Stimulated activated memory B cell treated with anti-CD40 and anti-IgM and Interleukin-4, amounts not matched to agents 10 μg/mL and 1 μg/mL and 100 μg/mL, for 72 hours (primary cell): ENCODE measurements around the gene ZNF488.

Source experiments
- ATAC-seq: fragments of 150-1000 bp; cut with Tn5 transposase; 2 replicates; pipeline ENCODE4 v1.10.0; 2021
- H3K27ac Mint-ChIP-seq: one replicate; pipeline ENCODE4 v1.8.0; 2022; ENCODE audit warnings: mild to moderate bottlenecking, mixed read lengths
- H3K27me3 Mint-ChIP-seq: one replicate; pipeline ENCODE4 v1.8.0; 2022; ENCODE audit warnings: mixed read lengths
- H3K36me3 Mint-ChIP-seq: one replicate; pipeline ENCODE4 v1.8.0; 2022; ENCODE audit warnings: mixed read lengths
- H3K4me1 Mint-ChIP-seq: one replicate; pipeline ENCODE4 v1.8.0; 2022; ENCODE audit warnings: mixed read lengths
- H3K4me3 Mint-ChIP-seq: one replicate; pipeline ENCODE4 v1.8.0; 2022; ENCODE audit warnings: mild to moderate bottlenecking, moderate library complexity, mixed read lengths
- H3K9me3 Mint-ChIP-seq: one replicate; pipeline ENCODE4 v1.8.0; 2022; ENCODE audit warnings: mixed read lengths

The ZNF488 gene

GRCh38 chr10:47368431-47369180, 15.5 kb downstream of the ZNF488 start:
- no peaks in the 10 kb centered on the region for H3K4me1 Mint-ChIP-seq
- H3K9me3 Mint-ChIP-seq: no peaks in the 10 kb centered on the region
- no peaks in the 10 kb centered on the region for H3K36me3 Mint-ChIP-seq
- no peak overlapping the region for H3K27ac Mint-ChIP-seq
- peak; percentile 3 for ATAC-seq
- H3K4me3 Mint-ChIP-seq: no peak overlapping the region
- peaks cover 6% of the 10 kb centered on the region for H3K27me3 Mint-ChIP-seq

DNA sequence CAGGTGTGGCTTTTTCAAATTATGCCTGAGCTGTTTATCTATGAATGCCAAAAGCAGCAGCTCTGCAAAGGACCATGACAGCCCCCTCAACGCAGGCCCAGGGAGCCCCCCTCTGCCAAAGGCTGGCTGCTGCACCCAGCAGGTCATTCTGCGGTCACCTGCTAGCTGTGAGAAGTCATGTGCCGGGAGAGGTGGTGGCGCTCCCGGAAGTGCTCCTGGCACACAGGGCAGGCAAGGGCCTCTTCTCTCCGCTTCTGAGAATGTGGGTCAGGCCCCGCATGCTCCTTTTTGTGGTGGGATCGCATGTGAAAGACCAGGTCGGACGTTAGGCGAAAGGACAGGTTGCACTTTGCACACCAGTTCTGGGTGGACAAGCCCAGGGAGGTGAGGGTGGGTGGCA, 16.4 kb downstream of the ZNF488 start:
- no peaks in the 10 kb centered on the region for H3K4me1 Mint-ChIP-seq
- ATAC-seq: no peak
- no peak overlapping the region for H3K27ac Mint-ChIP-seq
- H3K9me3 Mint-ChIP-seq: no peaks in the 10 kb centered on the region
- no peaks in the 10 kb centered on the region for H3K36me3 Mint-ChIP-seq
- no peak overlapping the region for H3K4me3 Mint-ChIP-seq
- peaks cover 6% of the 10 kb centered on the region for H3K27me3 Mint-ChIP-seq

GRCh38 chr10:47366731-47367460, 17.2 kb downstream of the ZNF488 start:
- no peak for ATAC-seq
- H3K9me3 Mint-ChIP-seq: no peaks in the 10 kb centered on the region
- peaks cover 6% of the 10 kb centered on the region for H3K27me3 Mint-ChIP-seq
- H3K4me3 Mint-ChIP-seq: no peak overlapping the region
- H3K36me3 Mint-ChIP-seq: no peaks in the 10 kb centered on the region
- no peak overlapping the region for H3K27ac Mint-ChIP-seq
- H3K4me1 Mint-ChIP-seq: no peaks in the 10 kb centered on the region

DNA sequence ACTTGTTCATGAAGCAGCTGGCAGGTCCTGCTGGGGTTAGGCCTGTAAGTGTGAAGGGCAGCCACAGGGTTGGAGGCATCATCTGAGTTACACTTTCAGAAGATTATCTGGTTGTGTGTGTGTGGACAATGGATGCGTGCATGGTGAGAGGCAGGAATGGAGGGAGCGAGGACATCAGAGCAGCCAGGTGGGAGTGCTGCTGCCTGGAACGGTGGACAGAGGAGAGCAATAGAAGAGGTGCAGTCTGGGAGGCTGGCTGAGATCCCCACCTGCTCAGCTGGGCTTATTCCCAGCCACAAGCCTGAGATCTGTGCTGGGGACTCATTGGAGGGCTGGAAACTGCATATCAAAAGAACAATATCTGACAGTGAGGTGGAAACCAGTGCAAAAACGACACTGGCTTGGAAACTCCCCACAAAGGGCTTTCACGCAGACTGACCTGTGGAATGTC, 17.9 kb downstream of the ZNF488 start:
- Mint-ChIP-seq H3K4me1 (no peaks in the 10 kb centered on the region), H3K27ac (no peak overlapping the region), H3K9me3 (no peaks in the 10 kb centered on the region), H3K4me3 (no peak overlapping the region), H3K27me3 (peaks cover 6% of the 10 kb centered on the region), H3K36me3 (no peaks in the 10 kb centered on the region)
- no peak for ATAC-seq

- ATAC-seq: no peak
- H3K9me3 Mint-ChIP-seq: no peaks in the 10 kb centered on the region
- H3K27me3 Mint-ChIP-seq: peaks cover 6% of the 10 kb centered on the region
- H3K4me3 Mint-ChIP-seq: no peak overlapping the region
- no peaks in the 10 kb centered on the region for H3K4me1 Mint-ChIP-seq
- no peak overlapping the region for H3K27ac Mint-ChIP-seq
- H3K36me3 Mint-ChIP-seq: no peaks in the 10 kb centered on the region
These were observed 18.5 kb downstream of the ZNF488 start for GRCh38 chr10:47365431-47366180.

- Mint-ChIP-seq H3K27ac (no peak overlapping the region), H3K27me3 (peaks cover 6% of the 10 kb centered on the region), H3K4me3 (no peak overlapping the region), H3K36me3 (no peaks in the 10 kb centered on the region), H3K4me1 (no peaks in the 10 kb centered on the region), H3K9me3 (no peaks in the 10 kb centered on the region)
- no peak for ATAC-seq
These were observed 19.2 kb downstream of the ZNF488 start for GRCh38 chr10:47364911-47365310.

- Mint-ChIP-seq H3K4me1 (no peaks in the 10 kb centered on the region), H3K36me3 (no peaks in the 10 kb centered on the region), H3K4me3 (no peak overlapping the region), H3K27me3 (peaks cover 6% of the 10 kb centered on the region), H3K27ac (no peak overlapping the region), H3K9me3 (no peaks in the 10 kb centered on the region)
- ATAC-seq: no peak
These were observed 19.7 kb downstream of the ZNF488 start for GRCh38 chr10:47364366-47364765.

DNA sequence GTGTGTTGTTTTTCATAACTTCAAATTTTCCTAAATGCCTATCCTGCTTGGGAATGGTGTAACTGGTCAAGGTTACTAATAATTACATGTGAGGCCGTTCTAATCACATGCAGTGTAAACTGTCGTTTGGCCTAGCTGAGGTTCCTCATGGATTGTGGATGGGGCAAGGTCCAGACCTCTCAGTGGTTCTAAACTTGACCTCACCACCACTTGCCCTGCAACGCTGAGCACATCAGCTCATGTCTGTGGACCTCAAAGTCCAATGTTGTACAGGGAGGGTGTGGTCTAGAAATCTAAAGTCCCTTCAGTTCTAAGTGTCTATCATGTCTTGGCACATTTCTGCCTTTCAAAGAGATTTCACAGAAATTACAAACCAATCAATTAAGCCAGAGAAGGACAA, 20.3 kb downstream of the ZNF488 start:
- no peaks in the 10 kb centered on the region for H3K4me1 Mint-ChIP-seq

DNA sequence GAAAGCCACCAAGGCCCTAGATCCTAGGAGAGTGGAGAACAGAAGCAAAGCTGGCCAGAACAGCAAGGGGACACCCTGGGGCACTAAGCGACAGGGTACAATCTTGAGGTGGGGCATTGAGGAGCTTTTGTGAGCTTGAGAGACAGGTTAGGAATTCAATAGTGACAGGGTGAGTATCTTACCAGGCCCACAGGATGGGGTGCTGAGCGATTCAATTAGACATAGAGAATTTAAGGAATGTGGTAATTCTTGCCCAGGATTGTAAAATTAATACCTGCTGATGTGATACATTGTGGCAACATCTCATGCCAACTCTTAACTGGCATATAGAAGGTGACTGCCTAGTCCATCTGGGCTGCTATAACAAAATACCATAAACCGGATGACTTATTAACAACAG, 21.9 kb downstream of the ZNF488 start:
- no peak for ATAC-seq
- H3K27ac Mint-ChIP-seq: no peak overlapping the region
- H3K36me3 Mint-ChIP-seq: no peaks in the 10 kb centered on the region
- H3K4me1 Mint-ChIP-seq: no peaks in the 10 kb centered on the region
- no peaks in the 10 kb centered on the region for H3K9me3 Mint-ChIP-seq
- H3K27me3 Mint-ChIP-seq: peaks cover 6% of the 10 kb centered on the region
- H3K4me3 Mint-ChIP-seq: no peak overlapping the region

More for the DNA sequence above, 20.3 kb downstream of the ZNF488 start:
- Mint-ChIP-seq H3K27ac (no peak overlapping the region), H3K4me3 (no peak overlapping the region), H3K27me3 (peaks cover 6% of the 10 kb centered on the region), H3K36me3 (no peaks in the 10 kb centered on the region), H3K9me3 (no peaks in the 10 kb centered on the region)
- no peak for ATAC-seq

- Mint-ChIP-seq H3K27ac (no peak overlapping the region), H3K9me3 (no peaks in the 10 kb centered on the region), H3K36me3 (no peaks in the 10 kb centered on the region), H3K4me3 (no peak overlapping the region), H3K27me3 (peaks cover 6% of the 10 kb centered on the region), H3K4me1 (no peaks in the 10 kb centered on the region)
- ATAC-seq: no peak
These were observed 22.8 kb downstream of the ZNF488 start for GRCh38 chr10:47361293-47361692.

DNA sequence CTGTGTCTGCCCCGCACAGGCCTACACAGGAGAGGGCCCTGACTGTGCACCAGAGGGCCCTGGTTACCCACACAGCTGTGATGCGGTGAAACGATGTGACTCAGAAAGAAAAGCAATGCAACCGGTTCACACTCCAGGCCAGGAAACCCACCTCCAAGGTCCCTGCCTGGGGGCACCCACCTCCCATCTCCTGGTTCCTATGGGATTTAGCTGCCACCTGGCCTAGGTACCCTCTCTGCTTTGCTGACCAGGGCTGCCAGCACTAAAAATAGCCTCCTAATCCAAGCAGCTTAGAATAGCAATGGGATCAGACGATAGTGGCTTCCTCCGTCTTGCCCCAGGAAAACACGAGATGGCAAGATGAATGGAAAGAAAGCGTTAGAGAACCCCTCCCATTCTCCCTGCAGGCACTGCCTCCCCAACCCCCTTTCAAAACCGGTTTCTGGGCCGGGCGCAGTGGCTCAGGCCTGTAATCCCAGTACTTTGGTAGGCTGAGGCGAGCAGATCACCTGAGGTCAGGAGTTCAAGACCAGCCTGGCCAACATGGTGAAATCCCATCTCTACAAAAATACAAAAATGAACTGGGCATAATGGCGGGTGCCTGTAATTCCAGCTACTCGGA, 23.6 kb downstream of the ZNF488 start:
- no peaks in the 10 kb centered on the region for H3K4me1 Mint-ChIP-seq

GRCh38 chr10:47359626-47360418, 24.3 kb downstream of the ZNF488 start:
- H3K27me3 Mint-ChIP-seq: no peaks in the 10 kb centered on the region
- H3K4me3 Mint-ChIP-seq: no peak overlapping the region
- no peak overlapping the region for H3K27ac Mint-ChIP-seq
- ATAC-seq: no peak
- no peaks in the 10 kb centered on the region for H3K4me1 Mint-ChIP-seq
- H3K36me3 Mint-ChIP-seq: no peaks in the 10 kb centered on the region
- H3K9me3 Mint-ChIP-seq: no peaks in the 10 kb centered on the region

More for the DNA sequence above, 23.6 kb downstream of the ZNF488 start:
- Mint-ChIP-seq H3K36me3 (no peaks in the 10 kb centered on the region), H3K4me3 (no peak overlapping the region), H3K27me3 (no peaks in the 10 kb centered on the region), H3K27ac (no peak overlapping the region), H3K9me3 (no peaks in the 10 kb centered on the region)
- no peak for ATAC-seq

DNA sequence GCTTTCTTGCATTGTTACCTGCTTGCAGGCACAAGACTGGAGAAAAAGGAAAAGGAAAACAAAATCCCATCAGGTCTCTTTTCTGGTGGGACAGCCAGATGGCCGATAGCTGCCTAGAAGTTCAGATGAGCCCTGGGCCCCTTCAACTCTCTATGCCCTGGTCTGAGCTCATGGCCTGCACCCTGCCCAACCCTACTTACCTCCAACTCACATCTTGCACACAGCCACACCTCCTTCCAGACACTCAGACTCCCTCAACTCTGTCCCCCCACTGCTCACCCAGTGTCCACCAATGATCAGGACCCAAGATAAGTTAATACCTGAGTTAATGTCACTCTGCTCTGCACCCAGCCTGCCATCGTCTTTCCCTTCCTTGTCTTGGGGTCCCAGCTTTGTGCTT, 25.0 kb downstream of the ZNF488 start:
- no peaks in the 10 kb centered on the region for H3K4me1 Mint-ChIP-seq
- H3K36me3 Mint-ChIP-seq: no peaks in the 10 kb centered on the region
- no peaks in the 10 kb centered on the region for H3K27me3 Mint-ChIP-seq
- H3K4me3 Mint-ChIP-seq: no peak overlapping the region
- no peak for ATAC-seq
- H3K9me3 Mint-ChIP-seq: no peaks in the 10 kb centered on the region
- no peak overlapping the region for H3K27ac Mint-ChIP-seq

DNA sequence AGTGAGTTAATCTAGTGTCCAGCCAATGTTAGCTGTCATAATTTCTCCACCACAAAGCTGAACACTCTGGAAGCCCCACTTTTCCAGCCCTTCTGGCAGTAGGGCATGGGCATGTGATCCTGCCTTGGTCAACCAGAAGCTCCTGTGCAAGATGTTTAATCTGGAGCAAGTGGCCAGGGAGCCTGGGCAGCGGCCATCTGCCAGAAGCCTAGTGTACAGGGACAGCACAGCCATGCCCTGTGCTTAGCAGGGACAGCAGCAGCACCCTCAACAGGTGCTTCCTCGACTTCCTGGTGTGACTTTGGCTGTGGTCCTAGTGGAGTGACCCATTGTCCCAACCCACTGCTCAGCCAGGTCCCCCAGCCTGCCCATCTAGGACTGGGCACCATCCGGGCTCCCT, 25.6 kb downstream of the ZNF488 start:
- no peak for ATAC-seq
- H3K27me3 Mint-ChIP-seq: no peaks in the 10 kb centered on the region
- no peak overlapping the region for H3K27ac Mint-ChIP-seq
- no peaks in the 10 kb centered on the region for H3K9me3 Mint-ChIP-seq
- H3K4me3 Mint-ChIP-seq: no peak overlapping the region
- no peaks in the 10 kb centered on the region for H3K36me3 Mint-ChIP-seq
- no peaks in the 10 kb centered on the region for H3K4me1 Mint-ChIP-seq
